PC-9 (cell line): Measurements from ENCODE around the gene AOAH. TPM values are rescaled to one million over a fixed set of nuclear protein-coding genes. Genes with fewer than 3 reads are reported as not detected.

ENCODE experiments used
- BruUV-seq: library from RNA; stranded (reverse); fragments of 400-500 nt; replicated peaks from 2 replicates; lab custom pipeline; 2021; lab: Mats Ljungman, UMichigan
- CTCF ChIA-PET: fragments of 300-600 bp; sonication (Branson Sonifier 250); formaldehyde crosslinking; loops from one replicate; lab custom pipeline; 2022; ENCODE audit warnings: antibody characterized with exemption; lab: Charles Lee
- POLR2A ChIA-PET: fragments of 300-600 bp; sonication (Branson Sonifier 250); formaldehyde crosslinking; loops from one replicate; lab custom pipeline; 2022; ENCODE audit warnings: antibody characterized with exemption; ENCODE audit not compliant: unreplicated experiment; lab: Charles Lee
- DNase-seq, 2 experiments: peaks; one replicate each; pipeline versions ENCODE4 v3.0.0 to v3.0.0-alpha.2; 2015 to 2022; ENCODE audit warnings: mixed read lengths in 1 of 2
- H2AFZ ChIP-seq: fragments of 200-600 bp; sonication (generic); 2 replicates; pipeline ENCODE4 v1.8.1; 2017; ENCODE audit warnings: antibody characterized with exemption
- H3F3A ChIP-seq: fragments of 200-600 bp; sonication (generic); 2 replicates; pipeline ENCODE4 v1.8.1; 2017; ENCODE audit warnings: antibody characterized with exemption, mild to moderate bottlenecking, low read depth; ENCODE audit not compliant: insufficient read depth
- H3K27ac ChIP-seq: fragments of 200-600 bp; sonication (generic); 2 replicates; pipeline ENCODE4 v1.6.1; 2016; ENCODE audit warnings: mixed run types
- H3K27me3 ChIP-seq: fragments of 200-600 bp; sonication (generic); 2 replicates; pipeline ENCODE4 v1.6.1; 2016; ENCODE audit warnings: low read depth, mixed run types; ENCODE audit not compliant: insufficient read depth
- H3K36me3 ChIP-seq: fragments of 200-600 bp; sonication (generic); 2 replicates; pipeline ENCODE4 v1.6.1; 2016; ENCODE audit warnings: low read depth, mixed run types
- H3K4me1 ChIP-seq: fragments of 200-600 bp; sonication (generic); replicated peaks from 2 replicates; pipeline ENCODE4 v1.6.1; 2016; ENCODE audit warnings: mixed run types; ENCODE audit not compliant: insufficient read depth
- H3K4me2 ChIP-seq: fragments of 200-600 bp; sonication (generic); 2 replicates; pipeline ENCODE4 v1.6.1; 2017; ENCODE audit warnings: mixed run types
- H3K4me3 ChIP-seq: fragments of 200-600 bp; sonication (generic); 2 replicates; pipeline ENCODE4 v1.6.1; 2016; ENCODE audit warnings: mixed run types
- H3K79me2 ChIP-seq: fragments of 200-600 bp; sonication (generic); 2 replicates; pipeline ENCODE4 v1.6.1; 2017; ENCODE audit warnings: low read depth, mixed run types
- H3K9me2 ChIP-seq: fragments of 200-600 bp; sonication (generic); 2 replicates; pipeline ENCODE4 v1.8.1; 2017; ENCODE audit warnings: mild to moderate bottlenecking; ENCODE audit not compliant: insufficient read depth
- H3K9me3 ChIP-seq: fragments of 200-600 bp; sonication (generic); 2 replicates; pipeline ENCODE4 v1.8.1; 2016; ENCODE audit warnings: low read depth; ENCODE audit not compliant: insufficient read depth
- H4K20me1 ChIP-seq: fragments of 200-600 bp; sonication (generic); 2 replicates; pipeline ENCODE4 v1.8.1; 2017; ENCODE audit not compliant: insufficient read depth
- CTCF ChIP-seq: fragments of 200-600 bp; sonication (generic); conservative IDR thresholded peaks from 2 replicates; pipeline ENCODE4 v1.6.1; 2017; ENCODE audit warnings: mixed run types, antibody characterized with exemption, mild to moderate bottlenecking, moderate library complexity
- EZH2 ChIP-seq: fragments of 200-600 bp; sonication (generic); IDR thresholded peaks from 2 replicates; pipeline ENCODE4 v1.8.0; 2017; ENCODE audit warnings: antibody characterized with exemption, low read depth
- intact Hi-C: fragments of 100-400 bp; cut with micrococcal nuclease; formaldehyde crosslinking; loops from one replicate; pipeline ENCODE4 v1.10.0; 2022; ENCODE audit not compliant: unreplicated experiment
- total RNA-seq: library from RNA; stranded (reverse); gene quantifications from 2 replicates; pipeline ENCODE4 v1.2.3, GENCODE V29; 2021

AOAH gene
- total RNA-seq, 1 experiment from 2014 or later = not detected

- BruUV-seq = no TSS peak
- intact Hi-C loops = no loop called here
Observed at GRCh38 chr7:36606976-36607720, 117.1 kb downstream of the AOAH start.

GRCh38 chr7:36606153-36606975 lies 117.9 kb downstream of the AOAH start:
- Histone ChIP-seq H3K79me2 (no peaks in the 10 kb centered on the region), H3K9me3 (no peaks in the 10 kb centered on the region), H4K20me1 (no peaks in the 10 kb centered on the region), H3K27ac (no peak overlapping the region), H3K4me3 (no peak overlapping the region), H3K27me3 (peaks cover 77% of the 10 kb centered on the region), H3K4me2 (no peak overlapping the region), H2AFZ (no peak overlapping the region), H3K9me2 (no peaks in the 10 kb centered on the region), H3F3A (no peaks in the 10 kb centered on the region), H3K36me3 (no peaks in the 10 kb centered on the region), H3K4me1 (no peaks in the 10 kb centered on the region)
- CTCF ChIA-PET = no interaction called here
- no peak for DNase-seq
- no peak for TF ChIP-seq EZH2
- TF ChIP-seq CTCF = no peak
- intact Hi-C loops = no loop called here
- POLR2A ChIA-PET = no interaction called here
- no TSS peak for BruUV-seq

More at GRCh38 chr7:36606976-36607720, 117.1 kb downstream of the AOAH start:
- no peaks in the 10 kb centered on the region for H3K79me2 ChIP-seq
- H2AFZ ChIP-seq = no peak overlapping the region
- no peaks in the 10 kb centered on the region for H3K4me1 ChIP-seq
- H3K4me3 ChIP-seq = no peak overlapping the region
- ChIA-PET POLR2A (no interaction called here), CTCF (no interaction called here)
- H3K36me3 ChIP-seq = no peaks in the 10 kb centered on the region
- no peaks in the 10 kb centered on the region for H3K9me3 ChIP-seq
- H4K20me1 ChIP-seq = no peaks in the 10 kb centered on the region
- no peak for DNase-seq
- H3K4me2 ChIP-seq = no peak overlapping the region
- no peaks in the 10 kb centered on the region for H3F3A ChIP-seq
- H3K9me2 ChIP-seq = no peaks in the 10 kb centered on the region
- no peak for TF ChIP-seq CTCF
- no peak for TF ChIP-seq EZH2
- no peak overlapping the region for H3K27ac ChIP-seq
- peaks cover 83% of the 10 kb centered on the region for H3K27me3 ChIP-seq

GRCh38 chr7:36605261-36606051 lies 118.8 kb downstream of the AOAH start:
- Histone ChIP-seq H3K27ac (no peak overlapping the region), H2AFZ (no peak overlapping the region)

More at GRCh38 chr7:36605261-36606051, 118.8 kb downstream of the AOAH start:
- ChIA-PET CTCF (no interaction called here), POLR2A (no interaction called here)
- H3K4me3 ChIP-seq = no peak overlapping the region
- H3K9me3 ChIP-seq = no peaks in the 10 kb centered on the region
- DNase-seq = no peak
- no peaks in the 10 kb centered on the region for H3K36me3 ChIP-seq
- TF ChIP-seq EZH2 (no peak), CTCF (no peak)
- H3K9me2 ChIP-seq = no peaks in the 10 kb centered on the region
- peaks cover 73% of the 10 kb centered on the region for H3K27me3 ChIP-seq
- no TSS peak for BruUV-seq
- H3K4me2 ChIP-seq = no peak overlapping the region
- no peaks in the 10 kb centered on the region for H4K20me1 ChIP-seq
- H3K4me1 ChIP-seq = no peaks in the 10 kb centered on the region
- intact Hi-C loops = no loop called here
- no peaks in the 10 kb centered on the region for H3K79me2 ChIP-seq
- no peaks in the 10 kb centered on the region for H3F3A ChIP-seq
